T-helper 1 cell treated with Interleukin-12 subunit alpha and Interleukin-12 subunit beta and Interleukin-4 antibody, amounts not matched to agents 30 ng/mL and 1 ng/mL, for 36 hours (primary cell): ENCODE data around the gene SLC5A11. TPM values are rescaled to one million over a fixed set of nuclear protein-coding genes. Genes with fewer than 3 reads are reported as not detected.

Experiments
- intact Hi-C: fragments of 100-400 bp; cut with micrococcal nuclease; formaldehyde crosslinking; loops from one replicate; pipeline ENCODE4 v1.15.1; 2024
- total RNA-seq: library from RNA; stranded (reverse); gene quantifications from 2 replicates; pipeline ENCODE4 v1.2.3, GENCODE V29; 2022

The SLC5A11 gene
- total RNA-seq, 1 donor from 2014 or later = not detected

DNA sequence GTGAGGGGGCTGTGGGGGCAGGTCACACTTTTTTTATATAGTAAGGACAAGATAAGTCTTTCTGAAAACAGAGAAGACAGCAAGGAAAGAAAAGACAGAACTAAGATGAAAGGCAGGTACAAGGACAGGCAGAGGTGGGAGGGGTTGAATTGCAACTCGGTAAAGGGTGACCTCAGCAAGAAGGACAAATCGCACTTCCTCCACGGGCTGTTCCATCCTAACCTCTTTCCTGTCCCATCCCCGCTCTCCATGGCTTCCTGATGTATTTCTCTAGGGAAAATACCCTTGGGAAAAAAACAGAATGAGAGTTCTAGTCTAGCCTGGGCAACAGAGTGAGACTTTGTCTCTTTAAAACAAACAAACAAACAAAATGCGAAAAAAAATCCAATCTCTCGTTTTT, 112.1 kb downstream of the SLC5A11 start:
- intact Hi-C loops = no loop called here

Other genes starting within 250 kb of the SLC5A11 start
- 51.1 and 56.3 TPM in 2 replicates for gene TNRC6A, start 116.3 kb upstream of the SLC5A11 start, total RNA-seq
- gene ARHGAP17, start 169.4 kb downstream of the SLC5A11 start, total RNA-seq = 77.3 and 82.8 TPM in 2 replicates